ENCODE data around the gene CTNNA2.

CTNNA2 gene

DNA sequence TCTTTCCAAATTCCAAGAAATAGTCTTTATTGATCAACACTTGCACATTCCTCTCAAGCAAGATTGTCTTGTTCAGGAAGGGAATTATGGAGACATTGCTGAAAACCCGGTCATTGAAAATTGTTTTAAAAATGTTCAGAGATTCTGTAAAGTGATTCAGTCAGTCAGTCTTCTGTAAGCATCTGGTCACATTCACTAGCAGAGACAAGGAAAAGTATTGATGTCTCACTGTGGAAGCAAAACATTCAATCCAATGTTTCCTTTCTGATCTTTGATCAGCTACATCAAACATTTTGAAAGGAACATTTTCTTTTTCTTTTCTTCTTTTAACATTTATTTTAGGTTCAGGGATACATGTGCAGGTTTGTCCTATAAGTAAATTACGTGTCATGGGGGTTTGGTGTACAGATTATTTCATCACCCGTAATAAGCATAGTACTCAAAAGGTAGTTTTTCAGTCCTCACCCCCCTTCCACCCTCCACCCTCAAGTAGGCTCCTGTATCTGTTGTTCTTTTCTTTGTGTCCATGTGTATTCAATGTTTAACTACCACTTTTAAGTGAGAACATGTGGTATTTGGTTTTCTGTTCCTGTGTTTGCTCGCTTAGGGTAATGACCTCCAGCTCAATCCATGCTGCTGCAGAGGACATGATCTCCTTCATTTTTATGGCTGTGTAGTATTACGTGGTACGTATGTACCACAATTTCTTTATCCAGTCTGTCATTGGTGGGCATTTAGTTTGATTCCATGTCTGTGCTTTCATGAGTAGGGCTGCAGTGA, 61.2 kb downstream of the CTNNA2 start:
- Histone ChIP-seq H3K36me3 (ENCODE audit: control insufficient read depth, insufficient read depth, low read length) (no peaks in the 10 kb centered on the region), H3K9me3 (ENCODE audit: control insufficient read depth, low read length) (no peaks in the 10 kb centered on the region), H3K4me1 (ENCODE audit: control insufficient read depth, insufficient read depth, low read length, poor library complexity, severe bottlenecking) (no peaks in the 10 kb centered on the region), H3K27ac (ENCODE audit: low read depth, low read length, severe bottlenecking) (no peak overlapping the region), H3K4me3 (ENCODE audit: extremely low read depth, insufficient read depth, low read length, poor library complexity, severe bottlenecking) (no peak overlapping the region)
- WGBS, 2 experiments (ENCODE audit: insufficient coverage in 2 of 2): 100% methylated on average over 1 to 2 of the region's 6 CpGs

DNA sequence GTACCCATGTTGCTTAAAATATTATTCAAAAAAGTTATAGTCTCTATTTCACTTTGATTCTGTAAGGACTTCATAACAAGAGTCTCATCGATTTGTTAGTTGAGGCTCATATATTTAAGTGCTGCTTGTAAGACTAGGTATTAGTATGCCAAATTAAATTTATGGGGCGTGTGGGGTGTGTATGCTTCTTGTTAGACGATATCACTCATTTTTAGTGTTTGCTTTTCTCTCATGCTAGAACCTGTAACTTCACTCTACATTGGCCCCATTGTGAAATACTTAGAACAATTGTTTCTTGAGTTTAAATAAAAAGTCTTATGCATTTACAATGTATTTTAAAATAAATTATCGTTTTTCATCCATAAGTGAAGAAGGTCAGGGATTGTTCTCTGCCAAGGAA, 63.6 kb downstream of the CTNNA2 start:
- Histone ChIP-seq H3K4me3 (ENCODE audit: extremely low read depth, insufficient read depth, low read length, poor library complexity, severe bottlenecking) (no peak overlapping the region), H3K4me1 (ENCODE audit: control insufficient read depth, insufficient read depth, low read length, poor library complexity, severe bottlenecking) (no peaks in the 10 kb centered on the region), H3K36me3 (ENCODE audit: control insufficient read depth, insufficient read depth, low read length) (no peaks in the 10 kb centered on the region), H3K9me3 (ENCODE audit: control insufficient read depth, low read length) (no peaks in the 10 kb centered on the region), H3K27ac (ENCODE audit: low read depth, low read length, severe bottlenecking) (no peak overlapping the region)
- no CpG with 5 or more reads among the region's 4 CpGs for WGBS, 2 experiments (ENCODE audit: insufficient coverage in 2 of 2)

DNA sequence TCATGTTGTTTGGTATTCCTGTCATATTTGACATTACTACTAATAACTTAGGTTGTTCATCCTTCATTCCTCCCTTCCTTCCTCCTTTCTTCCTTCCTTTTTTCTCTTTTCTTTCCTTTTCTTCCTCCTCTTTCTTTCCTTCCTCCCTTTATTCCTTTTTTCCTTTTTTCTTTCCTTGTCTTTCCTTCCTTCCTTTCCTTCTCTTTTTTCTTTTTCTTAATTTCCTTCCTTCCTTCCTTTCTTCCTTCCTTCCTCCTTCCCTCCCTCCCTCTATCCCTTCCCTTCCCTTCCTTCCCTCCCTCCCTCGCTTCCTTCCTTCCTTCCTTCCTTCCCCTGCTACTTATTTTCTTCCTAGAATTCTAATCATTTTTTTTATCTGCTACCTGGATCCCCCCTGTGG, 66.1 kb downstream of the CTNNA2 start:
- Histone ChIP-seq H3K9me3 (ENCODE audit: control insufficient read depth, low read length) (no peaks in the 10 kb centered on the region), H3K4me1 (ENCODE audit: control insufficient read depth, insufficient read depth, low read length, poor library complexity, severe bottlenecking) (no peaks in the 10 kb centered on the region), H3K36me3 (ENCODE audit: control insufficient read depth, insufficient read depth, low read length) (no peaks in the 10 kb centered on the region), H3K27ac (ENCODE audit: low read depth, low read length, severe bottlenecking) (no peak overlapping the region), H3K4me3 (ENCODE audit: extremely low read depth, insufficient read depth, low read length, poor library complexity, severe bottlenecking) (no peak overlapping the region)
- WGBS, 2 experiments (ENCODE audit: insufficient coverage in 2 of 2): 60% methylated on average over 1 of the region's 1 CpG; no CpG with 5 or more reads in 1 of the 2 experiments

DNA sequence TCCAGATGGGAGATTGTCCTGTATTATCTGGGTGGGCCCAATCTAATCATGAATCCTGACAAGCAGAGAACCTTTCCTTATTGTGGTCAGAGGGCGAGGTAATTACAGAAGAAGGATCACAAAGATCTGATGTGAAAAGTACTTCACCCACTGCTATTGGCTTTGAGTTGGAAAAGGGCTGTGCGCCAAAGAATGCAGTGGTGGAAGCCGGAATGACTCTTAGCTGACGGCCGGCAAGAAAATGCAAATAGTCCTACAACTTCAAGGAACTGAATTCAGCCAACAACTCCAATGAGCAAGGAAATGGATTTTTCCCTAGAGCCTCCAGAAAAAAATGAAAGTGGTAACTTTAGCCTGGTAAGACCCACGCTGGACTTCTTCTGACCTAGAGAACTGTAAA, 67.3 kb downstream of the CTNNA2 start:
- Histone ChIP-seq H3K36me3 (ENCODE audit: control insufficient read depth, insufficient read depth, low read length) (no peaks in the 10 kb centered on the region), H3K4me3 (ENCODE audit: extremely low read depth, insufficient read depth, low read length, poor library complexity, severe bottlenecking) (no peak overlapping the region), H3K27ac (ENCODE audit: low read depth, low read length, severe bottlenecking) (no peak overlapping the region), H3K9me3 (ENCODE audit: control insufficient read depth, low read length) (no peaks in the 10 kb centered on the region), H3K4me1 (ENCODE audit: control insufficient read depth, insufficient read depth, low read length, poor library complexity, severe bottlenecking) (no peaks in the 10 kb centered on the region)
- WGBS, 2 experiments (ENCODE audit: insufficient coverage in 2 of 2): 89 to 100% methylated on average over 1 of the region's 6 CpGs

DNA sequence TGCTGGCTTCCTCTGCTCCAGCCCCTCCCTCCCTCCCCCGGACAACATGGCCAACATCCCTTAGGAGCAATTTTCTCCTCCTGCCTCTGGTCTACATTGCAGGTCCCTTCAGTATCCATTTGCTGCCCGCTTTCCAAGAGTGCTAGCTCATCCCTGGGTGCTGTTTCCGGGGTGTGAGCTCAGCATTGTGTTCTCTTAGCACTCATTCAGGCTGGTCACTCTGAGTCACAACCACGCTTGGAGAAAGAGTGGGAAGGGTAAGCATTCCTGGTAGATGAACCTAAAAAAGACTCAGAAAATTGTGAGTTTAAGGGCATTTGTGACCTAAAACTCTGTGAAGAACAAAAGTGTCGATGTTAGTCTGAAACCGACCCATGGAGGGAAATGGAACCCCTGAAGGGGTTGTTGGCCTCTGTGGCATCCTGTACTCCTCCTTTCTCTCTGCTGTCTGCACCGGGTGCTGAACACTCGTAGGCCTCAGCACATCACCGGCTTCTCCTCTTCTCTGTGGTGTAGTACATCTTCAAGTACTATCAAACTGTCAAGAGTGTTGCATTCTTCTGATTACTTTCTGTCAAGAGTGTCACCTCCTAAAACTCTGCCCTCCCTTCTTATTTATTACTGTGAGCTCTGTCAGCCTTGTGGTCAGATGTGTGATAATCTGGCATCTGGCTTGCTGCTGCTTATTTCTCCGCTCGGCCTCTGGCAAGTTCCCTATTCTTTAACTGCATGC, 73.0 kb downstream of the CTNNA2 start:
- H3K27ac ChIP-seq (ENCODE audit: low read depth, low read length, severe bottlenecking): no peak overlapping the region

DNA sequence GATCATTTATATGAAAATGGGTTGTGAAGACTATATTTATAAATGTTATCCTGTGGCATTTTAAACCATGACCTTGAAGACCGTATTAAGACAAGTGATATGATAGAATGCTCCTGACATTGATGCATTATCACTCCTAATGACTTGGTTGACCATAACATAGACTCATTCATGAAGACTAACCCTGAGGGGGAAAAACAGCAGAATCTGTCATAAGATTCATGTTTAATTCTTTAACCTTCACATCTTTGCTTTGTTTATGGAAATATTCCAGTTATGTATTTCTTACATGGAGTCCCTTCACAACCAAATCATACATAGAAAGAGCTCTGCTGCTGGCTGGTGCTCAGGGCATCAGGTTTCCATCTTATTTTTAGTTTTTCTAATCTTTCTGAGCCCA, 78.4 kb downstream of the CTNNA2 start:
- 80% methylated on average over 1 of the region's 1 CpG; no CpG with 5 or more reads in 1 of the 2 experiments for WGBS, 2 experiments (ENCODE audit: insufficient coverage in 2 of 2)
- H3K27ac ChIP-seq (ENCODE audit: low read depth, low read length, severe bottlenecking): no peak overlapping the region
- H3K9me3 ChIP-seq (ENCODE audit: control insufficient read depth, low read length): no peaks in the 10 kb centered on the region
- H3K36me3 ChIP-seq (ENCODE audit: control insufficient read depth, insufficient read depth, low read length): no peaks in the 10 kb centered on the region
- H3K4me3 ChIP-seq (ENCODE audit: extremely low read depth, insufficient read depth, low read length, poor library complexity, severe bottlenecking): no peak overlapping the region
- H3K4me1 ChIP-seq (ENCODE audit: control insufficient read depth, insufficient read depth, low read length, poor library complexity, severe bottlenecking): no peaks in the 10 kb centered on the region

More for the DNA sequence above, 73.0 kb downstream of the CTNNA2 start:
- H3K4me3 ChIP-seq (ENCODE audit: extremely low read depth, insufficient read depth, low read length, poor library complexity, severe bottlenecking): no peak overlapping the region
- H3K4me1 ChIP-seq (ENCODE audit: control insufficient read depth, insufficient read depth, low read length, poor library complexity, severe bottlenecking): no peaks in the 10 kb centered on the region
- H3K36me3 ChIP-seq (ENCODE audit: control insufficient read depth, insufficient read depth, low read length): no peaks in the 10 kb centered on the region
- no peaks in the 10 kb centered on the region for H3K9me3 ChIP-seq (ENCODE audit: control insufficient read depth, low read length)
- 83 to 96% methylated on average over 7 to 9 of the region's 11 CpGs for WGBS, 2 experiments (ENCODE audit: insufficient coverage in 2 of 2)

DNA sequence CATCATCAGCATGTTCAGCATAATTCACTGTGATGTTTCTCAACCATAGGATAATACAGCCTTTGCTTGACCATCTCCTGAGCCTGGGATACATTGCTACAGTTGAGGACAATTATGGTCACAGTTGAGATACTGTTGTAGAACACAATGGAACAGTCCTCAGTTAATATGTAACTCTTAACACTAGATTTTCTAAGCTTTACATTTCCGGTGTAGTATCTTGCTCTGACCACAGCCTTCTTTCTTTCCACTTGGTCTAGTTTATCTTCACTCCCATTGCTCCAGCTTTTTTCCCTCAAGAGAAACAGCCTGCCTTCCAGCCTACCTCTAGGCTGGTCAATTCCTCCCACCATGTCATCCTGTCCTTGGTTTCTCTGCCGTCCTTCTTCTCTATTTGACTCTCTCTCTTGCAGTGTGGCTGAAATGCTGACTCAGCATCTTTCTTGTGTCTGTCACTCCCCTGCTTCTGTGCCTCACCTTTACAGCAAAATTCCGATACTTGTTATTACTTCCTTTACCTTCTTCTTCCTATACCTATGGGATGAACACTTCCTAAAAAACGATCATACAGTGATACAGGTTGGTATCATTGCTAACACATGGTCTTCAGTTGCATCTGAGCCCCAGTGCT, 80.5 kb downstream of the CTNNA2 start:
- no peak overlapping the region for H3K27ac ChIP-seq (ENCODE audit: low read depth, low read length, severe bottlenecking)
- 81 to 88% methylated on average over 3 of the region's 4 CpGs for WGBS, 2 experiments (ENCODE audit: insufficient coverage in 2 of 2)
- no peaks in the 10 kb centered on the region for H3K36me3 ChIP-seq (ENCODE audit: control insufficient read depth, insufficient read depth, low read length)
- H3K4me3 ChIP-seq (ENCODE audit: extremely low read depth, insufficient read depth, low read length, poor library complexity, severe bottlenecking): no peak overlapping the region
- no peaks in the 10 kb centered on the region for H3K4me1 ChIP-seq (ENCODE audit: control insufficient read depth, insufficient read depth, low read length, poor library complexity, severe bottlenecking)
- H3K9me3 ChIP-seq (ENCODE audit: control insufficient read depth, low read length): no peaks in the 10 kb centered on the region

DNA sequence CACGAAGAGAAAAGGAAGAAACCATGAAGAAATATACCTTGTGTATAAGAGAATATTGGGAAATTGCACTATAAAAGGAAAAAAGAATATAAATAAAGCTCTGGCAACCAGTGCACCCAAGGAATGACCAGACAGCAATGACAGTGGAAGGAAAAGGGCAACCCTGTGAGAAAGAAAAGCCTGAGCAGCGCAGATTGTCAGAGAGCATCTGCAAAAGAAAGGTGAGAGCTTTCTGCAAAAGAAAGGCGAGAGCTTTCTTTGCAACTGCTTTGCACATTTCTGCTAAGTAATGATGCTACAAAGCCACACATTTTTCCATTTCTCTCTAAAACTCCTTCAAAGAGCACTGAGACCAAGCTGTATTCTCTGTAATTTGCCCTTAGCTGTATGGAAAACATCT, 83.6 kb downstream of the CTNNA2 start:
- Histone ChIP-seq H3K27ac (ENCODE audit: low read depth, low read length, severe bottlenecking) (no peak overlapping the region), H3K4me1 (ENCODE audit: control insufficient read depth, insufficient read depth, low read length, poor library complexity, severe bottlenecking) (no peaks in the 10 kb centered on the region), H3K9me3 (ENCODE audit: control insufficient read depth, low read length) (no peaks in the 10 kb centered on the region), H3K4me3 (ENCODE audit: extremely low read depth, insufficient read depth, low read length, poor library complexity, severe bottlenecking) (no peak overlapping the region), H3K36me3 (ENCODE audit: control insufficient read depth, insufficient read depth, low read length) (no peaks in the 10 kb centered on the region)
- WGBS, 2 experiments (ENCODE audit: insufficient coverage in 2 of 2): 82 to 93% methylated on average over 2 of the region's 3 CpGs

DNA sequence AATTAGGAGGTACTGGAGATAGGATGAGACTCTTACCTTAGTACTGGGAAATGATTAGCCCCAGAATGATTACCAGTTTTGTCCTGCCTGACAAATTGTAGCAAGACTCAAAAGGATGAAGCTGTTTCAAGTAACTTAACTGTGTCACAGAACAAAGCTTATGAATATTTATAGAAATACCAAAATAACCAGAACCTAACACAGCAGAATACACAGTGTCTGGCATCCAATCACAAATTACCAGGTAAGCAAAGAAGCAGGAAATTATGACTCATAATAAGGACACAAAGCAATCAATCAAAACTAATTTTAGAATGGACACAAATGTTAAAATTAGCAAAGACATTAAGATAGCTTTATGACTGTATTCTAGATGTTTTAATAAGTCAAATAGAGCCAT, 91.9 kb downstream of the CTNNA2 start:
- no peaks in the 10 kb centered on the region for H3K9me3 ChIP-seq (ENCODE audit: control insufficient read depth, low read length)
- no peaks in the 10 kb centered on the region for H3K36me3 ChIP-seq (ENCODE audit: control insufficient read depth, insufficient read depth, low read length)
- no peak overlapping the region for H3K27ac ChIP-seq (ENCODE audit: low read depth, low read length, severe bottlenecking)
- no peaks in the 10 kb centered on the region for H3K4me1 ChIP-seq (ENCODE audit: control insufficient read depth, insufficient read depth, low read length, poor library complexity, severe bottlenecking)
- no peak overlapping the region for H3K4me3 ChIP-seq (ENCODE audit: extremely low read depth, insufficient read depth, low read length, poor library complexity, severe bottlenecking)

DNA sequence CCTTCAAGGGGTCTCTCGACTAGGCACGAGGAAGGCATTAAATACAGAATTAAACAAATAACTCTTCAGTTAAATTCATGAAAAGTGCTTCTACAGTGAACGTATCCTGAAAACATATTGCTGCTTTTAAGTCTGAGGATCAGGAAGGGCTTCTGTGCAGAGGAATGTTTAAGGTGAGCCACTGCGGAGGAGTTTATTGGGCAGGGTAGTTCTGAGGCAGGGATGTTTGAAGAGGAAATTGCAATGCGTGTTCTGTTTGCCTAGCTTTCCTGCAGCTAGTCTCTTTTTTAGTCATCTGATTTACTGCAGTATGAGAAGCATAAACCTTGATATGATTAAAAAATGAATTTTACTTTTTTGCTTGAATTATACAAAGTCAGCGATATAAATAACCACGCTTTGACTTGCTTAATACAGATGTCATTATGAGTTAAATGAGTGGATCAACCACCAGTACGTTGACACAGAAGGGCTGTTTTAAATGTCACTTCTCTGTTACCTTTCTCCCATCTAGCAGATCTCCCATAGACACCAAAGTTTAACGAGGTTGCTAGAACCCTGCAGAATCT, 98.7 kb downstream of the CTNNA2 start:
- 89 to 91% methylated on average over 4 of the region's 9 CpGs for WGBS, 2 experiments (ENCODE audit: insufficient coverage in 2 of 2)
- Histone ChIP-seq H3K27ac (ENCODE audit: low read depth, low read length, severe bottlenecking) (no peak overlapping the region), H3K4me1 (ENCODE audit: control insufficient read depth, insufficient read depth, low read length, poor library complexity, severe bottlenecking) (peaks cover 4% of the 10 kb centered on the region), H3K9me3 (ENCODE audit: control insufficient read depth, low read length) (no peaks in the 10 kb centered on the region), H3K36me3 (ENCODE audit: control insufficient read depth, insufficient read depth, low read length) (no peaks in the 10 kb centered on the region), H3K4me3 (ENCODE audit: extremely low read depth, insufficient read depth, low read length, poor library complexity, severe bottlenecking) (no peak overlapping the region)

Measured in mesodermal cell (in vitro differentiated cells).